NCI-H1092 (cell line): ENCODE data around the gene SH3GL3.

Experiments used
- DNase-seq: peaks from one replicate; lab custom pipeline; 2025; lab: John Stamatoyannopoulos, UW

SH3GL3 gene

DNA sequence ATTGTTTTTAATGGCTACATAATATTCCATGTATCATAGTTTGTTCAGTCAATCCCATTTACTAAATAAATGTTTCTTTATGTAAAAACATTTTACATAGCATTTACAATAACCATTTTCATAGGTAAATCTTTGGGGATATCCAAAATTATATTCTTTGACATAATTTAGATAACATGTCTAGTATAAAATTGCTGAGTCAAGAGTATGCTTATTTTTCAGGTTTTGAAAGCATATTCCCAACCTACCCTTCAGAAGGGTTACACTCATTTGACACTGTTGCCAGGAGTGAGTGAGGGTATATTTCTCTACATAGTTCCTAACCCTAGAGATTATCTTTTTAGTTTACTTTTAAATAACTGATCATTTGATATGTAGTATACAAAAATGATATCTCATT, 122.2 kb downstream of the SH3GL3 start:
- no peak for DNase-seq

DNA sequence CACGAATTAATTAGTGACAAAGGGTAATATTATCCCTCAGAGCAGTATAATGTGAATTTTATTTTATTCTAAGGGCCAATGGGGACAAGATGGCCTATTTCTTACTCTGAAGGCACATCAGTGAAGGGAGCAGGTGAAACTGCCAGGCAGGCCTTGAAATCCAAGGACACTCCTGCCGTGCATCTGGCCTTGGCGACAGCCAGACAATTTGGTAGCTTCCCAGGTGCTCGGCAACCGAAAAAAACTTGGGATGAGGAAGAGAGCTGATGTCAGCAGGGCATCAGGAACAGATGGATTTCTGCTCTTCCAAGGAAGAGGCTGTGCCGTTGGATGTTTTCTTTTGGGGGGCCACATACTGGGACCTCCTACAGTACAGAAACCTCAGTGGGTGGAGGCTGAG, 123.6 kb downstream of the SH3GL3 start:
- no peak for DNase-seq

DNA sequence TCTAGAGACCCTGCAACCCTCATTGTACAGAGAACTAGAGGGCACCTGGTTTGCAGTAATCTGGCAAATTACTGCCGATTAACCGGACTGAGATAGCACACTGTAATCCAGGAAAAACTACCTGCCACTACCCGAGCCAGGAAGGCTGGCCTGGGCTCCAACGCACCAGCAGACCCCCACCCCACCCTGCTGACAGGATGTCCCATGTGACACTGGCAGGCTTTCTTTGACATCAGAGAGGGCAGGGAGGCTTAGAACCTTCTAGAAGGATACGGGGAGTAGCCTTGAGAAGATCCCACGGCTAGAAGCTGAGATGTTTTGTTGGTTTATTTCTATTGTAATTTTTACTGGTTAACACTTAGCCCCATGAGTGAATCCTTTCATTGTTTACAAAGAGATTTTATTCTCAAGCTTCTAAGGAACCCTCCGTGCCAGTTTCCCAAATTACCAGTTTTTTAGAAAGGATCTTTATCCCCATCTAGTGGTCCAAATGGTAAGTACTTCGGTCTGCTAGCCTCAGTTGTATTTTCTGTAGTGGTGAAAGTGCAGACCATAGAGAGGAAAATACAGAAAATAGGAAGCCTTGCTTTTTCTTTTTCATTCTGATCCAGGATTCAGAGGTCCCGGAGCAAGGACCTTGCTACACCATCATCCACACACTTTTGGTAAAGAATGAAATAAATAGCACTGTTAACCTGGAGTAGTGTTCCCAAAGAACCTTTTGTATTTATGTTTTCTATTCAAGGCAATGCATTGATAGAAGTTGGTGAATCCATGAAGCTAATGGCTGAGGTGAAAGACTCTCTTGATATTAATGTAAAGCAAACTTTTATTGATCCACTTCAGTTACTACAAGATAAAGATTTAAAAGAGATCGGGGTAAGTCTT, 124.9 kb downstream of the SH3GL3 start:
- DNase-seq: no peak

DNA sequence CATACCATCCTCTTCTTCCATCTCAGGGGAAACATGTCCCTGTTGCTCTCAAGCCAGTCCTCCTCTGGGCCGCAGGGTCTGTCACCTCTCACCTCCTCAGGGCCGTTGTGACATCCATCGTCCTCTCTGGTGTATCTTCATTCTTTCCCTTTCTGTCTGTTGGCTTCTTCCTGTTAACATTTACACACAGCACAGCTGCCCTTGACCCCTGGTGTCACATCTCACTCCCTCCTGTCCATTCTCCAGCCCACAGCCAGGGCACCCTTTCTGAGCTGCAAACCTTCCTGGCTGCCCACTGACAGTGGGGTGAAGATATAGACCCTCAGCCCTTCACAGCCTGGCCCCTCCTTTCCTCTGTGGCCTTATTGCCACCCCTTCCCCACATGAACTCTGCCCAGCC, 127.2 kb downstream of the SH3GL3 start:
- DNase-seq: no peak

DNA sequence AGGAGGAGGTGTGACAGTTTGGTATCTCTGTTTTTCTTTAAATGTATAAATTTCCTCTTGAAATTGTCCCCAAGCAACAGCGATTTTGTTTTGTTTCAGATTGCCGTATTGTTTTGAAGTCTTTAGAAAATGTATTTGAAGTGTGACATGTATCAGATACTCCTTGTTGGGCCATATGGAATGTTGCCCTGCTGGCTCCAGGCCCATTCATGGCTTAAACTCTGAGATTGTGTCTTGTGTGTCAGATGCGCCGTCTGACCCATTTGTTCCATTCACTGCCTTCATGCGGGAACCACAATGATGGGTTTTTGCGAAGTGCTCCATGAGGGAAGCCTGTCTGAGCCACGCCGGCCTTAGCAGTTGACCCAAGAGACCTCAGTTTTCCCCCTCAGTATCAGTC, 131.6 kb downstream of the SH3GL3 start:
- no peak for DNase-seq

DNA sequence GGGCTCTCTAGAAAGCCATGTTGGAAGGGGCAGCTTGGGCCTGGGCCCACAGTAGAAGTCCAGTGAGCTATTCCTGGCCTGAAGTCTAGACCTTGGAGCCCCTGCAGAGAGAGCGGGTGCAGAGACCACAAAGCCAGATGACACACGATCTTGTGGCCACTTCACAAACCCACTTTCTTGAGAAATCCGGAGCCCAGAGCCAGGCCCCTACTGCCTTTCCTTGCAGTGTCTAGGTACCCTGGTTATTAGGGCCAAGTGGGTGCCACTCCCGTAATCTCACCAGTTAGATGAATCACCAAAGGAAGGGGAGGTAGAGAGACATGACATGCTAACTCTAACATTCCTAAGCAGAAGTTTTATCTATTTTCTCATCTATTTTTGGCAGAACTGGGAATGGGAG, 134.2 kb downstream of the SH3GL3 start:
- DNase-seq: no peak

DNA sequence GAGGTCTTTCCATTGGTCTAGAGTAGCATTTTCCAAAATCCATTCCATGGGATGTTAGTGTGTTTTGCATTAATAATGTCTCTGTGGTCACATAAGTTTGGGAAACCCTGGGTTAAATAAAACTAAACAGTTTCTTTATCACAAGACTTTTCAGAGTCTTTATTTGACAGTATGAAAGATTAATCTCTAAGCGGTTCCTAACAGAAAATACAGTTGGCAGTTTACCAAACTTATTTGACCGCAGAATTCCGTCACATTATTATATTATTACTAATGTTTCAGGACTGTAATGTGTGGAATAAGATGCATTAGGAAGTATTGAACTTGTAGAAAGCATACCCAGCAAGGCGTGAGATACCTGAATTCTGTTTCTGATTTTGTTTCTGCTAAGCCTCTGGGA, 135.2 kb downstream of the SH3GL3 start:
- DNase-seq: no peak

DNA sequence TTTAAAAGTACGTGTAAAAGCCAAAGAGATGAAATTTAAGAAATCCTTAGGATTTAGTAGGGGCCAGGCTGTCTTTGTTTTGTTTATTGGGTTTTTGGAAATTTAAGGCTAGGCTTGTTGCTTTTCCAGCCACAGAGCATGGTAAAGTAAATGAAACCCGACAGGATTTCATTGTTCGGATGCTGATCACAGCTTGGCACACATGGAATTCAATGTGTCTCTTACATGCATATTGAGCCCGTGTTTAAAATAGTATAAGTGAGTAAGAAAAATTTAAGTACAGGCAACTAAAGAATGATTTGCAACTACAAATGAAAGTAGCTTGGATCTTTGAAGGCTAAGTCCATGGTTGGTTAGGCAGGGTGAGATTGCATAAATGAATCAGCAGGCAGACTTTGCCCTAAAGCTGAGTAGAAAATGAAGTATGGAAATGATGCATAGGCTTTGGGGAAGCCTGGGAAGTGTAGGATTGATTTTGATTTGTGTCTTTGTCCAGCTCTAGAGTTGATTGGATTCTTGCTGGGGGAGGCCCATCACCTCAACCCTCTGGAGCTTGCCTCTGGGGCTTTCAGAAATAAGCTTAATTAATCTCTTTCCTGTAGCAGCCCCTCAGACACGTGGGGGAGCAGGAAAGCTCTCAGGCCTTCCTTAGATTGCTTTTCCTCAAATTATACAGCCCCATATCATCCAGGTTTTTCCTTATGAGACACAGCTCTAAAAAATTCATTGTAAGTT, 138.6 kb downstream of the SH3GL3 start:
- no peak for DNase-seq

DNA sequence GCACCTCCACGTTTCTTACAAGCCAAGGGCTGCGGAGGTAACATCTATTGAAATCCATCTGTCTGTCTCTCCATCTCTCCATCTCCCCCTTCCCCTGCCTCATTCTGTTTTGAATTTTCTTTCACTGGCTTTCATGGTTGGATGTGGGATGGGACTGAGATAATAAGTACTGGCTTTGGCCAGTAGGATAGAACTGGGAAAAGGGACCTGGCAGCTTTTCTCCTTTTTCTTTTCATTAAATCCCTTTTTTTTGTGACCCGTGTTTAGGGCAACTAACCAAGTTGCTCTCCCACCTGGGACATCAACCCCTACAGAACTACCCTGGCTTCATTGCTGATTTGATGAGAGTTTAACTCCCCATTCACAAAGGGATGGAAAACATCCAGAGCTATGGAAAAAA, 139.9 kb downstream of the SH3GL3 start:
- DNase-seq: no peak

DNA sequence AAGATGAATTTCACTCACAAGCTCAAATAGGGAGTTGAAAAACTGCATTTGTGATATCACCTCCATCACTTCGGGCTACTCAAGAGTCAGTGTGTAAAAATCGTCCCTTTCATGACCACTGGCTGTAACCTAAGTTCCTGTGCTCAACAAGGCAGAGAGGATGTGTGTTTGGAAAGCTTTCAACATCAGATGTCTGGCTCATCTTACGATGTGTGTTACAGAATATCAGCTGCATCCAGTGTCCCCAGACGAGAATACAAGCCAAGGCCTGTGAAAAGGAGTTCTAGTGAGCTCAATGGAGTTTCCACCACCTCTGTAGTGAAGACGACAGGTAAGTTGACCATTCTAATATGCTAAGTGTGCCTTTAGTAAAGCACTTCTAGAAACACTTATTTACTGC, 141.3 kb downstream of the SH3GL3 start:
- DNase-seq: no peak

DNA sequence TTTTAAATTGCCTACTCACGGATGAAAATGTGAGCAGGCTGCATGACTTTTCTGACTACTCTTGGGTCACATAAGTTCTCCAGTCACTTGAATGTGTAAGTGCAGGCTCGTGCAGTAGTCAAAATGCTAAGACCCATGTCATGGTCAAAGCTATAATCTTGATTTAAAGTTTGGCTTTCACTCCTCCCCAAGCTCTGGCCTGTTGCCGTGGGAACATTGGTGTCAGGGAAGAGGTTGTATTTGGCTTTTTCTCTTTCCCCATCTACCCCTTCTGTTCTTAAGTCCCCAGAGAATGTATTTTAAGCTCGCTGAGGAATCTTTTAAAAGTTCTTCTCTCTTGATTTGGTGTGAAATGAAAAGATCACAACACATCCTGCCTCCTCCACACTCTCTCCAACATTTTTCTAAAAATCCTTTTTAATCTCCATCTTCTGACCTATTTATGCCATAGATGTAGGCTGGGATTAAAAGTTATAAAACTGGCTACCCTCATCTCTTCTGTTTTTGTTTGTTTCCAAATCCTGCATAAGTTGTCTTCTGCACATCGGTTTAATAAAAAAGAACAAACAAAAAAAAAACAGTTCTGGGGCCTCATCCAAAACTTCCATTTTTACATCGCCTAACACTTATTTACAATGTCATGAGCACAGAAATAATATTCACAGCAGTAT, 145.4 kb downstream of the SH3GL3 start:
- no peak for DNase-seq

DNA sequence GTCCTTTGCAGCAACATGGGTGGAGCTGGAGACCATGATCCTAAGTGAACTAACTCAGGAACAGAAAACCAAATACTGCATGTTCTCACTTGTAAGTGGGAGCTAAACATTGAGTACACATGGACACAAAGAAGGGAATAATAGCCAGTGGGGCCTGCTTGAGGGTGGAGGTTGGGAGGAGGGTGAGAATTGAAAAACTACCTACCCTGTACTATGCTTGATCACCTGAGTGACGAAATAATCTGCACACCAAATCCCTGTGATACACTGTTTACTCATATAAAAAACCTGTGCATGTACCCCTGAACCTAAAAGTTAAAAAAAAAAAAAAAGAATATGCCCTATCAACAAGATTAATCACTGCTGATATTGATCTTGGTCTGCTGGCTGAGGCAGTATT, 148.1 kb downstream of the SH3GL3 start:
- no peak for DNase-seq

DNA sequence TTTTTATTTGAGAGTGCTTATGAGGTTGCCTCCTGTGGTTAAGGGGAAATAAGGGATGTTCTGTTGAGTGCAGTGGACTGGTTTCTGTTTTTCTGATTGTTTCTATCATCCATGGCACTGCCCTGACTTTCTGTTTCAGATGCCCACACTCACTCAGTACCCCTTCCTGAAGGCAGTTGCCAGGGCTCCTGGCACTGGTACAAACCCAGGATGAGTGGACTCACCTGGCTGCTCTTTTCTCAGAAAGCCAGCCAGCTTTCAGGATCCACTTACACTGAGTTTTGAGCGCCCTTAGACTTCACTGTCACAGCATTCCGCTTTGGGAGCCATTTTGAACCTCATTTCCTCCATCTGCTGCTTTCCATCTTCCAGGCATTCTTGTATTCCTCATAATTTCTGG, 150.9 kb downstream of the SH3GL3 start:
- DNase-seq: no peak

DNA sequence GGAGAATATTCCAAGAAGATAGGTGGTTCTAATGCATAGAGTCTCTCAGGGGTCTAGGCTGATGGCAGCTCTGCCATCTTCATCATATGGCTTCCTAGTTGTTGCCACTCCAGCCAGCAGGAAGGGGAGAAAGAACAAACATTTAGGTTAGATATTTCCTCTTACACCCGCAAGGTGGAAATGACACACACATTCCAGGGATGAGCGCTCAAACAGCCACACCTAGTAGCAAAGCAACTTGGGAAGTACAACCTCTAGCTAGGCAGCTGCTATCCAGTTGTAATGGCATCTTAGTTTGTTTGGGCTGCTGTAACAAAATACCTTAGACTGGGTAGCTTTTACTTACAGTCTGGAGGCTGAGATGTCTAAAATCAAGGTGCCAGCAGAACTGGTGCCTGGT, 154.9 kb downstream of the SH3GL3 start:
- no peak for DNase-seq

DNA sequence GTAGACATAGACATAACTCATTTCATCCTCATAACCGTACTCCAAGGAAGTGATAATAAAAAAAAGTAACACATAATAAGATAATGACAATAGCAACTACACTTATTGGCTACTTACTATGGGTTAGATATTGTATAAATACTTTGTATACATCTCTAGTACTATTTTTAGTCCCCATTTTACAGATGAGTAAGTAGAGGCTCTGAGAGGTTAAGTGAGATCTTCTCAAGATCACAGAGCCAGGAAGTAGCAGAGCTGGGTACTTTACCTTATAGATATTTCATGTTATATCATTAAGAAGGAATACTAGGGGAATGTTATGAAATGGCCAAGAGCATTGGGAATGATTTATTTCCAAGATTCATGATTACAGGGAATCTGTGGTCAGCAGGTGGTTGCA, 157.4 kb downstream of the SH3GL3 start:
- no peak for DNase-seq

DNA sequence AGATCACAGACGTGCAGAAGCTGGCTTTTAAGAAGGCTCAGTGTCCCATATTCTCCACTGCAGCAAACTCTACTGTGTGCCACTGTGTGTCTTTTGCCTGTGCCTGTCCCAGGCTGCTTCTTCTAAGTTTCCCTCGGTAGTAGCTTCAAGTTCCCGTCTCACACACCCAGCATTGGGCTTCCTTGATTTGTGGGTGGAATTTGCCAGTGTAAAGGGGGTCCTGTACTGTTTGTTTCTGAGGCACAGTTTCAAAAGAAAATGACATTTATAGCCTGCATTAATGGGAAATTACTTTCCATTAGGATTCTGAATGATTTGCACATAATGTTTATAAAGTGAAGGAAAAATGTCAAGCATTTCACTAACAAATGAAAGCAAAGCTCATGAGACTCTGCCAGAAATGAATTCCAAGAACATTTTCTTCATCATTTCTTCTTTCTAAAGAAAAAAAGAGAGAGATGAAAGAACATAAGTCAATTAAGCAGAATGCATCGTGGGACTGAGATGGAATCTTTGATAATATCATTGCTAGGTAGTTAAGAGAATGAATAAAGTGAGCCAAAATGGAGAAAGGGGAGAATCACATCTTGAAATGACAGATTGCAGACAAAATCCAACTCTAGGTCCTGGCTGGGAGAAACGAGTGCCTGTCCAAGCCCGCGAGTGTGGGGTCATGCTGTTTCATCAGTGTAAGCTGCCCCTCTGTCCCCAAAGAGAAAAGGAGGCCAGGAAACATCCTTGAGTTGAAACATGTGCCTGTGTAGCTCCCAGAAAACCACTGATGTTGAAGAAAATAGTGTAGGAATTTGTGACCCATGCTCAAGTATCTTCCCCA, 158.2 kb downstream of the SH3GL3 start:
- no peak for DNase-seq

DNA sequence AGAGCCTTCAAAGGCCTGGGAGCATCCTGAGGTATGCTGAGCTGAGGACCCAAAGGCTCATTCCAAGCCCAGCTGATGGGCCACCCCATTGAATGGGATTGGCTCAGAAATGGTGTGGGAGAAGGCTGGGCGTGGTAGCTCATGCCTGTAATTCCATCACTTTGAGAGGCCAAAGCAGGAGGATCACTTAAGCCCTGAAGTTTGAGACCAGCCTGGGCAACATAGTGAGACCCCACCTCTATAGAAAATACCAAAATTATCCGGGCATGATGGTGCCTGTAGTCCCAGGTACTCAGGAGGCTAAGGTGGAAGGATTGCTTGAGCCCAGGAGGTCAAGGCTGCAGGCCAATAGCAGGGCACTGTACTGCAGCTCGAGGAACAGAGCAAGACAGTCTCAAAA, 163.0 kb downstream of the SH3GL3 start:
- DNase-seq: no peak

DNA sequence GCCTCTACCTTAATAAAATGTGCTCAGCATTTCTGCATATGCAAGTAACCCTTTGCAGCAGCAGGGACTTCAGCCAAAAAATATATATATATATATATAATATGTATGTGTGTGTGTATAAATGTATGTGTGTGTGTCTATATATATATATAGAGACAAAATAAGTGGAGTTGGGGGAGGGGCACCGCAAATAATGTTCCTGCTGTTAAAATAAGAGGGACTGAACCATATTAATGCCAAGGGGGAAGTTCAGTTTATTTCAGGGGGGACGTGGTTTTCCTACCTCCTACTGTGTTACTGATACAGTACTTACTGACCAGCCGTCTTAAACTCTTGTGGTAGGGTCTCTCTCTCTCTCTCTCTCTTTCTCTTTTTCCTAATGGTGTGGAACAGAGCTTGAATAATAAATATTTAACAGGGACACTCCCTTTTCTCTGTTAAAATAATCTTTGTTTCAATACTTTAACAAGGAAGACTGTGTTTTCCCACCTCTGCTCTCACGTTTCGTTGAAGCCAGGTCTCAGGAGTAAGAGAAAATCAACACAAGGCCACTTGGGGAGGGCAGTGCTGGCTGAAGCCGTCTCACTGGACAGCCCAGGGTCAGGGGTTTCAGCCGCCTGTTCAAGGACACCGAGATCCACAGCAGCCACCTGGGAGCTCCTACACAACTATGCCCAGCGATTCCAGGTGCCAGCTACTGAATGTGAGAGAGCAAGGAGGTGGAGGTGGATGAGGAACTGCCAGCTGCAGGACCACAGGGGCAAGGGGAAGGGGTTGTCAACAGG, 164.0 kb downstream of the SH3GL3 start:
- no peak for DNase-seq

DNA sequence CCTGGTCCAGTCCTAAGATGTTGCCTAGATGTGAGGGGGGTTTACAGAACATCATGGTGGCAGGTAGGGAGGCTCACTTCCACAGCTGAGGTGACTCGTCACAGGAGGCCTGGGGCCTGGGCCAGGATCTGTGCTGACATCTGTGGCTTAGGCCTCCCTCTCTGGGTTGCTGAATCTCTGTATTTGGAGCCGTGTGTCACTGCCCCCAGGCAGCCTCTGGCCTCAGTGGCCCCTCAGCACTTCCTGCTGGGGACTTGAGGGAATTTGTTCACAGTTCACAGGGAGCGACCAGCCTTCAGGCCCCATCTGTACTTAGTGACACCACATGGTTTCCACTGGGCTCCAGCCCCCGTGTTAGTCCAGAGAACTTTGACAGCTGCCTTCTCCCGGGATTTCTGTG, 165.1 kb downstream of the SH3GL3 start:
- no peak for DNase-seq

DNA sequence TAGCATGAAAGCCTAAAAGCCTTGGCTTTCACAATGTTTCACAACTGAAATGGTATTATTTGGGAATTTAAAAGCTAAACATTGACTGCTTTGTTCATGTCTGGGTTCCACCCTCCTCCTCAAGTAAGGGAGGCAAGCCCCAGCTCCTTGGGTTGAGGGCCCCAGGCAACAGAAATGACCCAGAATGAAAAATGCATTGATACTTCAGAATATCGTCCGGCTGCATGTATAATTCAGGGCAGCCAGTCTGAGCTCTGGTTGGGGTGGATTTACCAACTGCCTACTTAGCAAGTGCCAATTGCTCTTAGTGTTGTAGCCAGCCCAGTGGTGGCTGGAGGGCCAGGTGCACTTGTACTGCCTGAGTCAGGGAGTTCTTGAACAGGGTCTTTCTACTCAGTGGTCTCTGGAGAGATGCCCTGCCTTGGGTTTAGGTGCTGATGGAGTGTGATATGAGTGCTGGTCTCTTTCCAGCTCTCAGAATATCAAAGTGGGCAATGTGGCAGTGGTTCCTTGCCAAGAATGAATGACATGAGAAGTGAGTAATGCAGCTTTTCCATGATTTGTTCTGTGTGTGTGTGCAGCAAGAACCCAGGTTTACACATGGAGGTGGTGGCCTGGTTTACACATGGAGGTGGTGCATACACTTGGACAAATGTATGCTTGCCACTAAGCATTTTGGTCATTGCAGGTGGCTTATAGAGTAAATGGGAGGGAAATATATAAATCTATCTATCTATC, 165.9 kb downstream of the SH3GL3 start:
- DNase-seq: no peak

DNA sequence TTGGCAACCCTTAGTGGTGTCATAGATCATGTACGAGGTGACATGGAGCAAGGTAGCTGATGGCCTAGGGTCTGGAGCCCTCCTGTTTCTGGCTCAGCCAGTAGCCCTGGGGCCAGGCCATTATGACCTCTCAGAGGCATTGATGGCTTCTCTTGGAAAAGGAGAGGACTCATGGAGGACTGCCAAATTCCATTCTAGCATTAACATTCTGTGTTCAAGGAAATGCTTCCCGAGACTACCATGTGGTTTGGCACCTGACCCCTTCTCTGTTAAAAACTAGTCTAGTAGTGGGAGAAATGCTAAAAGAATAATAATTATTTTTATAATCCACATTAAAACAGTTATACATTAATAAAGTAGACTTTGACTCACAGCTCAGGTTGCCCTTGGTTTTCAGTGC, 166.6 kb downstream of the SH3GL3 start:
- no peak for DNase-seq
